Measurements from ENCODE around the gene RASL11B. TPM values are rescaled to one million over a fixed set of nuclear protein-coding genes. Genes with fewer than 3 reads are reported as not detected.
A peak's percentile ranks its signal among the peaks of the same experiment; 100 is the strongest.

RASL11B gene
- total RNA-seq (6.3 and 8.9 TPM in 2 replicates), polyA plus RNA-seq (6.9 and 7.6 TPM in 2 replicates)

DNA sequence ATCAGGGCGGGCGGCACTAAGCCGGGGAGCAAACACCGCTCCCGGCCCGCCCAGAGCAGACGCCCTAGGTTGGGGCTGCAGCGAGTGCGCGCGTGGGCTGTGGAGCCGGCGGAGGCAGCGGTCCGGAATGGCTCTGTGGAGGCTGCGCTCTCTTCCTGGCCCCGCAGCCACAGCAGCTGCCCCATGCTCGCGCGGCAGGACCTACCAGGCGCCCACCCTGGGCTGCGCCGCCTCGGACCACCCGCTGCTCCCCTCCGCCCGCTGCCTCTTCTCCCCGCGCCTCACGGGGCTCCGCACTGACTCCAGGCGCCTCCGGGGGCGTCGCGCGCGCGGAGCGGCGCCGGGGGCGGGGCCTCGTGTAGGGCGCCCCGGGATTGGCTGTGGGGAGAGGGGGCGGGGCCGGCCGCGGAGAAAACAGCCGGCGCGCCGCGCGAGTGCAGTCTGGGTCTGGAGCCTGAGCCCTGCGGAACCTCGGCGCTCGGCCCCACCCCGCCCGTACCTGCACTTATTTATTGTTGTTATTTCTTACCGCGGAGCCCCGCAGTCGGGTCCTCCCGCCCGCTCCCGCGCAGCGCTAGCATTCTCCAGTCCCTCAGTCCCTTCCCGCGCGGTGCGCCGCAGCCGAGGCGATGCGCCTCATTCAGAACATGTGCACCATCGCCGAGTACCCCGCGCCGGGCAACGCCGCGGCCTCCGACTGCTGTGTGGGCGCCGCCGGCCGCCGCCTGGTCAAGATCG, at the start of gene RASL11B:
RASL11B (plus strand) TSS at position 439 of the 738 bp plus-strand sequence; CDS start at position 630, 191 bp downstream.
- Histone ChIP-seq H3K27ac (peak within 1 kb of the TSS; percentile 42), H2AFZ (peak within 1 kb of the TSS; percentile 72)
- 1% methylated on average over 62 of the region's 94 CpGs for WGBS (ENCODE audit: low lambda C conversion rate, missing lambda C conversion rate)

DNA sequence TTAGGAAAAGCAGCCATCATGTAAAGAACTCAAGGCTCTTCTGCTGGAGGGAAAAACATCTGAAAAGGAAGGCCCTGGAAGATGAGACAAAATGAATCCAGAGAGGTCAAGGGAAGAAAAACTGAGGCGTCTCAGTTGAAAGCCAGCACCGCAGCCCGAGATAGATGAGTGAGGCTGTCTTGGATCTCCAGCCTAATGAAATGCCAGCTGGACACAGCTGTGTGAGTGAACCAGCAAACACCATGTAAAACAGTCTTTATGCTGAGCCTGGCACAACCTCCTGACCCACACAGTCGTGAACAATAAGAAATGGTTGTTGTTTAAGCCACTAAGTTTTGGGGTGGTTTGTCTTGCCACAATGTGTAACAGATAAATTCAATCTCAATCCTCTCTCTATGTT, 48.6 kb upstream of the RASL11B start:
- Histone ChIP-seq H3K79me2 (no peaks in the 10 kb centered on the region), H4K20me1 (ENCODE audit: insufficient read depth, poor library complexity, severe bottlenecking) (no peaks in the 10 kb centered on the region), H2AFZ (no peak overlapping the region), H3K36me3 (replicated peaks; ENCODE audit: insufficient read depth, low read depth) (no peaks in the 10 kb centered on the region), H3K9me2 (replicated peaks; ENCODE audit: insufficient read depth) (no peaks in the 10 kb centered on the region), H3K4me2 (no peak overlapping the region), H3K4me3 (no peak overlapping the region), H3K4me1 (ENCODE audit: insufficient read depth) (no peaks in the 10 kb centered on the region), H3K9me3 (ENCODE audit: low read depth) (no peaks in the 10 kb centered on the region), H3K27ac (no peak overlapping the region), H3K27me3 (no peaks in the 10 kb centered on the region)
- DNase-seq (ENCODE audit: low spot score), result no peak
- TF ChIP-seq CTCF (IDR thresholded peaks at IDR 0.05; ENCODE audit: poor library complexity), result no peak
- TF ChIP-seq EZH2 (IDR thresholded peaks at IDR 0.05; ENCODE audit: borderline replicate concordance), result no peak
- no peak for TF ChIP-seq EZH2phosphoT487 (IDR thresholded peaks at IDR 0.05; ENCODE audit: low read depth, severe bottlenecking, unreplicated experiment)
- WGBS (ENCODE audit: low lambda C conversion rate, missing lambda C conversion rate), result 92% methylated on average over 4 of the region's 4 CpGs

More for the DNA sequence above, at the start of gene RASL11B:
- Histone ChIP-seq H3K79me2 (peaks cover 11% of the 10 kb centered on the region), H3K4me1 (ENCODE audit: insufficient read depth) (peaks cover 6% of the 10 kb centered on the region), H3K4me2 (peak within 1 kb of the TSS; percentile 91), H3K9me3 (ENCODE audit: low read depth) (no peaks in the 10 kb centered on the region), H3K9me2 (replicated peaks; ENCODE audit: insufficient read depth) (no peaks in the 10 kb centered on the region), H3K4me3 (peak within 1 kb of the TSS; percentile 64), H3K27me3 (no peaks in the 10 kb centered on the region), H3K36me3 (replicated peaks; ENCODE audit: insufficient read depth, low read depth) (no peaks in the 10 kb centered on the region), H4K20me1 (ENCODE audit: insufficient read depth, poor library complexity, severe bottlenecking) (no peaks in the 10 kb centered on the region)
- TF ChIP-seq EZH2phosphoT487 (IDR thresholded peaks at IDR 0.05; ENCODE audit: low read depth, severe bottlenecking, unreplicated experiment) (no peak), CTCF (IDR thresholded peaks at IDR 0.05; ENCODE audit: poor library complexity) (peak; percentile 6)
- peak; percentile 93 for DNase-seq (ENCODE audit: low spot score)

GRCh38 chr4:52822583-52822971, 39.5 kb upstream of the RASL11B start:
- no peaks in the 10 kb centered on the region for H3K36me3 ChIP-seq (replicated peaks; ENCODE audit: insufficient read depth, low read depth)
- H3K4me3 ChIP-seq, result no peak overlapping the region
- no peak overlapping the region for H2AFZ ChIP-seq
- no peaks in the 10 kb centered on the region for H4K20me1 ChIP-seq (ENCODE audit: insufficient read depth, poor library complexity, severe bottlenecking)
- DNase-seq (ENCODE audit: low spot score), result no peak
- H3K27me3 ChIP-seq, result no peaks in the 10 kb centered on the region
- no peaks in the 10 kb centered on the region for H3K9me3 ChIP-seq (ENCODE audit: low read depth)
- TF ChIP-seq EZH2 (IDR thresholded peaks at IDR 0.05; ENCODE audit: borderline replicate concordance), result no peak
- no peak for TF ChIP-seq CTCF (IDR thresholded peaks at IDR 0.05; ENCODE audit: poor library complexity)
- no peak for TF ChIP-seq EZH2phosphoT487 (IDR thresholded peaks at IDR 0.05; ENCODE audit: low read depth, severe bottlenecking, unreplicated experiment)
- WGBS (ENCODE audit: low lambda C conversion rate, missing lambda C conversion rate), result 88% methylated on average over 2 of the region's 2 CpGs
- no peak overlapping the region for H3K4me2 ChIP-seq
- H3K27ac ChIP-seq, result no peak overlapping the region
- no peaks in the 10 kb centered on the region for H3K79me2 ChIP-seq
- peaks cover 29% of the 10 kb centered on the region for H3K4me1 ChIP-seq (ENCODE audit: insufficient read depth)
- H3K9me2 ChIP-seq (replicated peaks; ENCODE audit: insufficient read depth), result no peaks in the 10 kb centered on the region

Measured in hepatocyte (in vitro differentiated cells).